HG02870 (cell line): ENCODE results near the gene MED28.
"Not testable (repeated sequence)": the region's sequence is repeated elsewhere in the genome, so short reads cannot be mapped to it uniquely, and the experiment has no call there.

Experiments used
- ATAC-seq: cut with Tn5 transposase; IDR thresholded peaks from one replicate; pipeline ENCODE4 v1.9.1; 2021; ENCODE audit warnings: mild to moderate bottlenecking, moderate library complexity; ENCODE audit not compliant: unreplicated experiment

MED28 gene

GRCh38 chr4:17614416-17615299 lies at the start of gene MED28:
Gene MED28 (plus strand): TSS chr4:17614641. CDS start chr4:17614655, 14 bp downstream.
- peak; percentile 85 for ATAC-seq

GRCh38 chr4:17565846-17566245 lies 48.6 kb upstream of the MED28 start:
- no peak for ATAC-seq

GRCh38 chr4:17567271-17567670 lies 47.2 kb upstream of the MED28 start:
- no peak for ATAC-seq

GRCh38 chr4:17574206-17574605 lies 40.2 kb upstream of the MED28 start:
- no peak for ATAC-seq

- ATAC-seq: not testable (repeated sequence)
Measured at GRCh38 chr4:17575177-17575576, 39.3 kb upstream of the MED28 start.

- ATAC-seq: peak; percentile 78
Measured at GRCh38 chr4:17576932-17577664, 37.3 kb upstream of the MED28 start, which contains the start of gene LAP3. Gene LAP3 (plus strand): TSS chr4:17577198. CDS start chr4:17577466, 268 bp downstream.

- peak; percentile 12 for ATAC-seq
Measured at GRCh38 chr4:17577665-17578481, 36.6 kb upstream of the MED28 start.

- ATAC-seq: peak; percentile 30
Measured at GRCh38 chr4:17578482-17578891, 36.0 kb upstream of the MED28 start.

GRCh38 chr4:17580969-17581368 lies 33.5 kb upstream of the MED28 start:
- no peak for ATAC-seq

- ATAC-seq: no peak
Measured at GRCh38 chr4:17583276-17583675, 31.2 kb upstream of the MED28 start.

GRCh38 chr4:17583941-17584340 lies 30.5 kb upstream of the MED28 start:
- no peak for ATAC-seq

- no peak for ATAC-seq
Measured at GRCh38 chr4:17584521-17585213, 29.8 kb upstream of the MED28 start.

GRCh38 chr4:17587094-17587822 lies 27.2 kb upstream of the MED28 start:
- ATAC-seq: no peak

- no peak for ATAC-seq
Measured at GRCh38 chr4:17589355-17589754, 25.1 kb upstream of the MED28 start.

GRCh38 chr4:17595471-17596005 lies 18.9 kb upstream of the MED28 start:
- peak; percentile 71 for ATAC-seq

- ATAC-seq: no peak
Measured at GRCh38 chr4:17597517-17597916, 16.9 kb upstream of the MED28 start.

- ATAC-seq: no peak
Measured at GRCh38 chr4:17599826-17600225, 14.6 kb upstream of the MED28 start.

- ATAC-seq: no peak
Measured at GRCh38 chr4:17605236-17605635, 9.2 kb upstream of the MED28 start.

- peak; percentile 49 for ATAC-seq
Measured at GRCh38 chr4:17613761-17614415, 553 bp upstream of the MED28 start.
